Hepatic stellate cell (primary cell): ENCODE measurements around the gene PLAC8L1.
"Not testable (repeated sequence)": the region's sequence is repeated elsewhere in the genome, so short reads cannot be mapped to it uniquely, and the experiment has no call there.

Experiments used
- DNase-seq: peaks from one replicate; pipeline ENCODE4 v3.0.0; 2011; ENCODE audit warnings: low spot score

The PLAC8L1 gene, protein sequence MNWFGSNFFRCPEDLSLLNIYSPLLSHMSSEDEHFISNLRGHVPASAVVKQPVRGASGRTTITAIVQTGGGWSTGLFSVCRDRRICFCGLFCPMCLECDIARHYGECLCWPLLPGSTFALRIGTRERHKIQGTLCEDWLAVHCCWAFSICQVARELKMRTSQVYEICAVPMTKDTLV

DNA sequence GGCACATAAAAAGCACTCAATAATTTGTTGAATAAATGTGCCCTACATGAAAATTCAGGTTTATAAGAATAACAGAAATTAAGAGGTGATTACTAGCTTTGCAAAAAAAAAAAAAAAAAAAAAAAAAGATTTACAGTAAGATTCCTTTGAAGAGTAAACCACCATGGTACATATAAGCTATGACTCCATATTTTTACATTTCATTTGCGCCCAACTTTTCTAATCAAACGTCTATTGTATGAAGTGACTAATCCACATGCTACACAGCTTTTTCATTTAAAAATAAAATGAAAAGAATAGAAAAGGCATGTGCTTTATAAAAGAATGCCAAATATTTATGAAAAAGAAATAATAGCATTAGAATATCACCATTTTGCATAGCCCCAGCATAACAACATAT lies at the start of gene PLAC8L1:
Gene PLAC8L1, minus strand, starts transcription at position 101 of the 400 bp plus-strand sequence. CDS start 1,266 bp downstream, outside the sequence.
- no peak for DNase-seq

DNA sequence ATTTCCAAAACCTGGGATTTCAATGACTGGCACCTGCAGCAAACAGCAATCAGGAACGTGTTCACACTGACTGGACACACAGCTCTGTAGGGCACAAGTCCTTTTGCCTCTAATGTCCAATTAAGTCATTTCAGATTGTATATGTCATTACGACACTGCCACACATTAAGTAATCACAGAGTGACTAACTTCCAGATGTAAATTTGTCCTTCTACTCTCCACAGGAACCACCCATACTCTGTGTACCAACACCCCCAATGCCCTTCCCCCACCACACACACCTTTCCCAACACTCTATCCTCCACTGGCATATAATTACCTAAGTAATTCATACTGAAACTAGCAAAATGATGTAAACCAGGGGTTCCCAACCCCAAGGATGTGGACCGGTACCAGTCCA lies 46.6 kb upstream of the PLAC8L1 start:
- DNase-seq, result no peak

DNA sequence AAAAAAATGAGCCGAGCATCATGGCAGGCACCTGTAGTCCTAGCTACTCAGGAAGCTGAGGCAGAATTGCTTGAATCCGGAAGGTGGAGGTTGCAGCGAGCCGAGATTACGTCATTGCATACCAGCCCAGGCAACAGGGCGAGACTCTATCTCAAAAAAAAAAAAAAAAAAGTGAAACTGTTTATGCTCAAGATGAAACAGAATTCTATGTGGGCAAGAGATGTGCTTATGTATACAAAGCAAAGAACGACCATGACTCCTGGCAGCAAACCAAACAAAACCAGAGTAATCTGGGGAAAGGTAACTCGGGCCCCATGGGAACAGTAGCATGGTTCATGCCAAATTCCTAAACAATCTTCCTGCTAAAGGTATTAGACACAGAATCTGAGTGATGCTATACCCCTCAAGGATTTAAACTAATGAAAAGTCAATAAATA lies 32.6 kb upstream of the PLAC8L1 start:
- no peak for DNase-seq

DNA sequence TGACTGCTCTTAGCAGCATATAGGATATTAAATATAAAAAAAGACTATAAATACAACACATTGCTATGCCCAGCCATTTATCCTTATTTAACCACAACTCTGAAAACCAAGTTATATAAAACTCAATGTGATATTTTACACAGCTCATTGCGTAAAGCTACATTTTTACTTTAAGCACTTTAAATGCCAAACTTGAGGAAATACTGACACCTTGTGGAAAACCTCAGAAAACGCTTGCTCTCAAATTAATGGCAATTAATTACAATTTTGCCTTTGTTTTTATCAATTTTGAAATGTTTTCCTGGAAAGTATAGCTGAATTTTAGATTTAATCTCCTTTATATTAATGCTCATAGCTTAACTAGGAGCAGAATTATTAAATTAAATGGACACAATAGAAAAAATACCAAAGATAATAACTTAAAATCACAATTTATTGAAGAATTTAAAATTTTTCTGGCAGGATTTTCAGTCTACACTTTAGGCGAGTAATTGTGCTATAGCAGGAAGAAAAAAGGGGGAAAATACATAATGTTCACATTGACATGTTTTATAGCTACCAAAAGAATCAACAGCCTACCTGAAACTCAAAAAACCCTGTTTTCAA lies 25.2 kb upstream of the PLAC8L1 start:
- no peak for DNase-seq

DNA sequence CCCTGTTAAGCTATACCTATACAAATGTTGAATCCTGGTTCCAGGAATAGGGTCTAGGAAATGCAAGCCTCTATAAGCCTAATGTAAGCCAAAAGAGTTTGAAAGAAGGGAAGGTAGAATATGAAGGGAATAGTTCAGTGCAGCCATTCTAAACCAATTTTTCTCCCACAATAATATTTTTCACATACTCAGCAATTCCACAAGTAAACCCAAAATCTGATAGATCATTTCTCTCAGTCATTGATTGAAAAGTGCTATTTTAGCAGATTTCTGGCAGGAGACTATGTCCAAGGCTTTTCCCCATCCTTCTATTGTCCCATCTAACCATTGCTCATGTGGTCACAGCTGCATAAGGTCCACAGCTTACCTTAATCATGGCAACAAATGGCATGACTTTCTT lies 20.7 kb upstream of the PLAC8L1 start:
- no peak for DNase-seq

DNA sequence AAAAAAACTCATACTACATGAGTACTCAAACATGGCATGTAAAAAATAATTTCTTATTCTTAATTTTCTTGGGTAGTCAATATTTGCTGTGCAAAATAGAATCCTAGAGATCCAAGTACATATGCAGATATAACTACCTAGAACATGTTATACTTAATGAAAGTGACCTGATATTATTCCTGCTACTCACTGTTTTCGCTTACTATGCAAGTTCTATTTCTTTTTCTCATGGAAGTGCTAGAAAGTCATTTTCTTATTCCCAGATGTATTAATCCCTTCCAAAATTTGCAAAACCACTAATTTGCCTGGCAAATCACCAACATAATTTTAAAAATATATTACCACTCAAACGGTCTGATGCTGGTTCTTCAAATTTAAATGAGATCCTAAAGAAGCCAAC lies 19.2 kb upstream of the PLAC8L1 start:
- DNase-seq, result no peak

DNA sequence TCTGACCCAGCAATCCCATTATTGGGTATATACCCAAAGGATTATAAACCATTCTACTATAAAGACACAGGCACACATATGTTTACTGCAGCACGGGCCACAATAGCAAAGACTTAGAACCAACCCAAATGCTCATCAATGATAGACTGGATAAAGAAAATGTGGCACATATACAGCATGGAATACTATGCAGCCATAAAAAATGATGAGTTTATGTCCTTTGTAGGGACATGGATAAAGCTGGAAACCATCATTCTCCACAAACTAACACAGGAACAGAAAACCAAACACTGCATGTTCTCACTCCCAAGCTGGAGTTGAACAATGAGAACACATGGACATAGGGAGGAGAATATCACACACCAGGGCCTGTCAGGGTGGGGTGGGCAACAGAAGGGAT lies 16.1 kb upstream of the PLAC8L1 start:
- not testable (repeated sequence) for DNase-seq

DNA sequence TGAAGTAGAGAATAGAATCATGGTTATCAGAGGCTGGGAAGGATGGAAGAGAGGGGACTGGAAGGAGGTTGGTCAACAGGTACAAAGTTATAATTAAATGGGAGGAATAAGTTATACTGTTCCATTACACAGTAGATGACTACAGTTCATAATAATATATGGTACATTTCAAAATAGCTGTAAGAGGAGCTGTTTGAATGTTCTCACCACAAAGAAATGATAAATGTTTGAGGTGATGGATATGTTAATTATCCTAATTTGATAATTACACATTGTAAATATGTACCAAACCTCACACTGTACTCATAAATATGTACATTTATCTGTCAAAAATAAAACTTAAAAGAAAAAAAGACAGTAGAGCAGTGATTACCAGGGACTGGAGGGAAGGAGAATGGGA lies 12.9 kb upstream of the PLAC8L1 start:
- no peak for DNase-seq

DNA sequence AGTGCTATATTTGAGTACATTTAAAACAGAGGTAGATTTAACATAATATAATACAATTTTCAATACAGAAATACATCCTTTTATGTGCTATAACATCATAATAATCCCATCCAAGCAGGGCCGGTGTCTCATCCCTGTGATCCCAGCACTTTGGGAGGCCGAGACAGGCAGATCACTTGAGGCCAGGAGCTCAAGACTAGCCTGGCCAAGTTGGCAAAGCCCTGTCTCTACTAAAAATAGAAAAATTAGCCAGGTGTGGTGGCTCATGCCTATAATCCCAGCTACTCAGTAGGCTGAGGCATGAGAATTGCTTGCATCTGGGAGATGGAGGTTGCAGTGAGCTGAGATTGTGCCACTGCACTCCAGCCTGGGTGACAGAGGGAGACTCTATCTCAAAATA lies 11.8 kb upstream of the PLAC8L1 start:
- not testable (repeated sequence) for DNase-seq

DNA sequence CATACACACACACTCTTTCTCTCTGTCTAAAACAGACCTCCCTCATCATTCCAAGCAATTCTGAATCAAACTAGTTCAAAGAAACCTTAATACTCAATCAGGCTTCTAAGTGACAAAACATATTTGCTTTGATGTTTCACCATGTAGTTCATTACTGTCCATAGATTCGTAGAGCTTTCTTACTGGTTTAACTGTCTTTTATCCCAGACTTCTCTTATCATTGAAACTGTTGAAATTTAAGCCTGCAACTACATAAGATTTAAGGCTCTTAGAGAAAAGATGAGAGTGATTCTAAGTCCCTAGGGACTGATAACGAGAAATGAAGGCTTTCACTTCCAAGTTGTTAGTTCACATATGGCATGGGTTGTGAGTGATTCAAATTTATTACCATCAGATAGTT lies 11.0 kb upstream of the PLAC8L1 start:
- no peak for DNase-seq

DNA sequence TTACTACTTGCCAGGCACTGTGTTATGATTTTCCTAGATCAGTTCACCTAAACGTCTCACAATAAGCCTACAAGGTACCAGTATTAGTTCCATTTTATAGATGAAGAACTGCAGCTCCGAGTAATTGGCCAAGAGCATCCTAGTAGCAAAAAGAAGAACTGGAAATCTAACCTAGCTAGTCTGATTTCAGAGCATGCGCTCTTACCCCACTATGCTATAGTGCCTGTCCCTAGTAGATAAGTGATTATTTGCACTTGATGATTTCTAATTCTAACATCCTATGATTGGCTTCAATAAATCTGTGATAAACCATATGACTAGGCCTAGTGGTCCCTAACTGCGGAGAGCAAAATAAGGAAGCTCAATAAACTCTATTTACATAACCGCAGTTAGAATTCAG lies 7.1 kb upstream of the PLAC8L1 start:
- DNase-seq, result no peak

DNA sequence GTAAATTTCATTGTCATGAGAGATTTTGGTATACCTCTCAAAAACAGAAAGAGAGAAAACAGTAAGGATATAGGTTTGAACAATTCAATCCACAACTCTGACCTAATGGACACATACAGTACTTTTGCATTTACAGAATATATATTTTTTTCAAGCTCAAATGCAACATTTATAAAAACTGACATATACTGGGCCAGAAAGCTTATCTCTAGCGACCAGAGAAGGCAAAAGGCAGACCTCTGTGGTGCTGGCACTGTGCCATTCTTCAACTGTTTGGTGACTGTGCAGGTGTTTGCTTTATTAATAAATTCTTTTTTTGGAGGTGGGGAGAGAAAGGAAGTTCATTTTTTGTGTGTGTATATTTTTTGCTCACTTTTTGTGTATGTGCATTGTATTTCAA lies 6.0 kb upstream of the PLAC8L1 start:
- DNase-seq, result no peak

DNA sequence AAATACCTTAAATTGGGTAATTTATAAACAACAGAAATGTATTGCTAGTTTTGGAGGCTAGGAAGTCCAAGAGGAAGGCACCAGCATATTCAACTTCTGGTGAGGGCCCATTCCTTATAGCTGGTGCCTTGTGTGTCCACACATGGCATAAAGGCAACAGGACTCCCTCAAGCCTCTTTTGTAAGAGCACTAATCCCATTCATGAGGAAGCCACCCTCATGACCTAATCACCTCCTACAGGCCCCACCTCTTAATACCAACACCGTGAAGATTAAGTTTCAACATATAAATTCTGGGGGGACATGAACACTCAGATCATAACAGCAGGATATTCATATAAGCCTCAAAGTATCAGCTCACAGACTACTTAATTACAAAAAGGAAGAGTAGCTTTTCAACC lies 4.0 kb upstream of the PLAC8L1 start:
- no peak for DNase-seq

DNA sequence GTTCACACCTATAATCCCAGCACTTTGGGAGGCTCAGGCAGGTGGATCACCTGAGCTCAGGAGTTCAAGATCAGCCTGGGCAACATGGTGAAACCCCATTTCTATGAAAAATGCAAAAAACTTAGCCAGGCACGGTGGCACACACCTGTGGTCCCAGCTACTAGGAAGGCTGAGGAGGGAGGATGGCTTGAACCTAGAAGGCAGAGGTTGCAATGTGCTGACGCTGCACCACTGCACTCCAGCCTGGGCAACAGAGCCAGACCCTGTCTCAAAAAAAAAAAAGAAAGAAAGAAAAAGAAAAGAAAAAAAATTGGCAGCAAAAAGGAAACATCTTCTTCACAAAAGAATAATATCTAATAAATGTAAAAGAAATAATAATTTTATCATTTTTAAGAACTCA lies 3.5 kb upstream of the PLAC8L1 start:
- DNase-seq, result not testable (repeated sequence)

DNA sequence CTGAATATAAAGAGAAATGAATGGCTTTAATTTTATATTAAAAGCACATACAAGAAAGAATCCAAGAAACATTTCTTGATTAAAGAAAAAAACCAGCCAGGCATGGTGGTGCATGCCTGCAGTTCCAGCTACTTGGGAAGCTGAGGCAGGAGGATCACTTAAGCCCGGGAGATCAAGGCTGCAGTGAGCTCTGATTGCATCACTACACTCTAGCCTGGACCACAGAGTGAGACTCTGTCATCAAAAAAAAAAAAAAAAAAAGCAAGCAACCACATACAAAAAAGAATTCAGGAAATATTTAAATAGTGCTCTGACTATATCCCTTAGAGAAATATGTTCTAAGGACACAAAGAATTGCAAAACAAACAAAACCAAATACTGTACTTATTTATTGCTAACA lies 2.5 kb upstream of the PLAC8L1 start:
- DNase-seq, result no peak

DNA sequence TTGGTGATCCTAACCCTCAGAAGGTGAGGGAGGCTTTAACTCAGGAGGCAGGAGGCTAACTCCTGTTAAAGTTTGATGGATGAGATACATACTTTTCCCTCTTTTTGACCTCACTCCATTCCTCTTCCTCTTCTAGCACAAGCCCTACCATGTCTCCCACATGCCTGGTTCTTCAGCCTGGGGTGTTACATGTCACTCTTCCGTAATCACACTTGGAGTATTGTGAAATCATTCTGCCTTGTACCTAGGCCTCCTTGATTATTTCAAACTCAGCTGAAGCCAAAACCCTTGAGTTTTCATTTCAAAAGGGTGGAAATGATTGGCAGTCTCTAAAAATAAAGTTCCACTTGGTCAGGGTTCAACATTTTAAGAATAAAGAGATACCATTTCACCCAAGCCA lies 1.8 kb downstream of the PLAC8L1 start:
- DNase-seq, result no peak

DNA sequence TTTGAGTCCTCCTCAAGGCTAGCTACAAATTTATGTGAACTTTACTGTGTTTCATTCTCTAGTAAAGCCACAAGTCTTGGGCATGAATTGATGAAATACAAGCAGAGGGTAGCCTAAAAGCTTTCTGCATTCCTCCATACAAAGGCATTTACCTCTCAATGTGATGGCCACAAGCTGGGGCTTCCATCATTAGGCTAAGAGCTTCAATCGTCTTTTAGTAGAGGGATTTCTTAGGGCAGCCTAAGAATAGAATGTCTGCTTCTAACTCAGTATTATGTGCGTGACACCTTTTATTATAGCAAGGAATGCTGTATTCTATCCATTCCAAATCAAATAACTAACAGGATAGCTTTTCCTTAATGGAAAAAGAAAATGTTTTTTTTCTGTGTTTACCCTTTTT lies 3.7 kb downstream of the PLAC8L1 start:
- DNase-seq, result no peak

DNA sequence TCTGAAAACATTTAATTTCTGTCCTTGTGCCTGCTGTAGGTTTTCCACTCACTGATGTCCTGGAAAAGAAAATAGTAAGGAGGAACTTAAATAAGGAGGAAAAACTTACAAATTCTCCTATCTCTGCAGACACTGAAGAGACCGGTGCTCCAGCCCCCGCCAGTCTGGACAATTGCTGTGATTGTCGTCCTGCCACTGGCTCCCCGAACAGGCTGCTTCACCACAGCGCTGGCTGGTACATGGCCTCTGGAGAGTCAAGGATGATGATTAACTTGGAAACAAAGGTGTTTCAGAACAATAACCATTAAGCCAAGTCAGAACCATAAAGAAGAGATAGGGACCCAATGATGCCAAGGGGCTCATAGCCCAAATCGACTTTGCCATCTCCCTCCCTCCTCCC lies 7.3 kb downstream of the PLAC8L1 start:
- no peak for DNase-seq

DNA sequence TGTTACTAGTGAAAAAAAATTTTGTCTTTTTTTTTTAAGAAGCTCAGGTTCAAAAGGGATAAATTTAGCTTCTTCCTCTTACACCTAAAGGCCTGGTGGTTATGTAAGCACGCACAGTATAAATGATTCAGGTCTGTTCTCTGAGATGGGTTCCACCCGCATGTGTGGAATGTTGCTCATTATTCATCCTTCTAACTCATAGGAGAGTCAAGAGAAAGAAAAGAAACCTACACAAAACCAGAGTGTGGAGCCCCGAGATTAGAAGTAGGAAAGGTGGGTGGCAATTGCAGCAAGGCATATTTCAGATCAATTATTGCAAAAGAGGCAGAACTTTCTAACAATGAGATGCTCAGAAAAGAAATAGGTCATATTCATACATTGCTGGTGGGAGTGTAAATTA lies 13.5 kb downstream of the PLAC8L1 start:
- no peak for DNase-seq

DNA sequence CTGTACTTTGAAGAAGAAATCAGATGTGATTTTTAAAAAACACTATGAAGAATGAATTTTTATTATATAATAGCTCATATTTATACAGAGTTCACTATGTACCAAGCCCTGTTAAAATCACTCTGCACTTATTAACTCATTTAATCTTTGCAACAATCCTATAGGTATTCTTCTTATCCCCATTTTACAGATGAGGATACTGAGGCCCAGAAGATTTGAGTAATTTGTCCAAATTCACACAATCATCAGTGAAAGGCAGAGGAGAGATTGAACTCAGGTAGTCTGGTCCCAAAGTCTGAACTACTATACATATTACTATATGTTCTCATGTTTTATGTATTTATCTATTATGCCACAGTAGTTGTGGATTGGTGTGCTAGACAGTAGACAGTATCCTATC lies 16.1 kb downstream of the PLAC8L1 start:
- DNase-seq, result no peak

DNA sequence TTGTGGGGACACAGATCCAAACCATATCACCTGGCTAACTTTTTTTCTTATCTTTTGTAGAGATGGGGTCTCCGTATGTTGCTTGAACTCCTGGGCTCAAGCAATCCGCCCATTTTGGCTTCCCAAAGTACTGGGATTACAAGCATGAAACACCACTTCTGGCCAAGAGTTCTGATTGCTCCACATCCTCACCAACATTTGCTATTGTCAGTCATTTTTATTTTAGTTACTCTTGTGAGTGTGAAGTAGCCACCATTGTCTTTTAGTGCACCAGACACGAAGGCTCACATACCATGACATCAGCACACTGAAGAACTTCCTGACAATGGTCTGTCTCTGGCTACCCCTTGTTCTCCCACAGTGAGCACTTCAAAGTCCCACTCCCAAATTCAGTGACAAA lies 17.3 kb downstream of the PLAC8L1 start:
- DNase-seq, result no peak

DNA sequence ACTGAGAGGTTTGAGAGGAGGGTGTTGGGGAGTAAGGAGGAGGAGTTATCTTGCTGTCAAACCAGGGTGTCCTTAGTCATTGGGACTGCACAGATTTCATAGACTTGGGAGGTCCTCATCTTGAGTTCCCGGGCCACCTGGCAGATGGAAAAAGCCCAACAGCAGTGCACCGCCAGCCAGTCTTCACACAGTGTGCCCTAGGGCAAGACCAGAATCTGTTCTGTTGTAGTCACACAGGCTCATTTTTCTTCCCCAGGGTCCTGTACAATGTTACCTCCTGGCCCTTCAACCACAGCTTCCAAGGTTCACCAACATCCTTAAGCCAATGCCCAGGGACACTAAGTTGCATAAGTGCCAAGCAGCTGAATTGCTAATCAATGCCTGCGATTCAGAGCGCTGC lies 21.0 kb downstream of the PLAC8L1 start:
- no peak for DNase-seq

DNA sequence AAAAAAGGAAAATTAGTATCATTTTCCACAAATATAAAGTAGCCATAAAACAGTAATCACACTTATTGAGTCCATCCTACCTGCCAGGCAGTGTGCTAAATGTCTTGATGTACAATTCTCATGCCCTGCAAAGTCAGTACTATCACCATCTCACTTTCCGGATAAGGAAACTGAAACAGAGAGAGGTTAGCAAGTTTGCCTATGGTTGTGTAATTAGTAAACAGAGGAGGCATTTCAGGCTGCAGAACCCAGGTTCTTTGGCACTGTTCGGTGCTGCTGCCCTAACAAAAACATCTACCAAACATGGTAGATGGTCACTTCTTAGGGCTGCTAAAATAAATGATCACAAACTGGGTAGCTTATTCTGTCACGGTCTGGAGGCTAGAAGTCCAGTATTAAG lies 22.6 kb downstream of the PLAC8L1 start:
- DNase-seq, result no peak

DNA sequence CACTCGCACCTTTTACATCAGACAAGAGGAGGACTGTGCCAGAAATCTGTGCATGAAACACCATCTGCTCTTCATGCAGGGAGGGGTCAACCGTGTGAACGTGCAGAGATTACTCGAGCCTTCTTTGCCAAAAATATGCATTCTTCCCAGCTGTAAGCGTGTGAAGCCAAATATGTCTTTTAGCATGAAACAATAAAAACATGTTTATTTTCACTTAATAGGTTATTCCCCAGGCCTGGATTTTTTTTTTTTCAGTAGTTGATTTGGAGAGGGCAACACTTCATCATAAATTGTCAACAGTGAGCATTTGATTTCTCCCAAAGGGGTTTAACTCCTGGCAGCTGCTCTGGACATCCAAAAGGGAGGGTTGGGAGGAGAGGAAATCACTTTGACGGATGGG lies 23.8 kb downstream of the PLAC8L1 start:
- no peak for DNase-seq
